Fibroblast of the conjunctiva (primary cell): ENCODE data around the gene GPAM.
"Not testable (repeated sequence)": the region's sequence is repeated elsewhere in the genome, so short reads cannot be mapped to it uniquely, and the experiment has no call there.

Experiments
- DNase-seq: peaks from one replicate; pipeline ENCODE4 v3.0.0-alpha.2; 2010; ENCODE audit warnings: low read depth

The GPAM gene

DNA sequence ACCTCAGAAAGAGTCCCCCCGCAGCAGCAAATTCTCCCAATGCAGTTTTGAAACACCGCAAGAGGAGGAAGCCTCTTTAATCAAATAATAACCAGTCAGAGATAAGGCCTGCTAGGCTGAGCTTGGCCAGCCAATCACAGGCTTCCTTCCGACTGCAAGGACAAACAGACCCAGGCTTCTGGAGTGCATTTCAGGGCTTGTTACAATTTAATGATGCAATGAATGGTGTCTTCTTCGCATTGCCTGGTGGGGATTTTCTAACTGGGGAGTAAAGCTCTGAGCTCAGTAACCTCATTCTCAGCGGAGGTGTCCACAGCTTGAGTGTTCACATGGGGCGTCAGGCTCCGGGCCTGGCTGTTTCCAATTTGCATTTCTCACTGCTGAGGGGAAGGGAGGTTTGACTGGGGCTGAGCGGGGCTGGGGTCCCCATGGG is 31.8 kb upstream of the GPAM start:
- no peak for DNase-seq

DNA sequence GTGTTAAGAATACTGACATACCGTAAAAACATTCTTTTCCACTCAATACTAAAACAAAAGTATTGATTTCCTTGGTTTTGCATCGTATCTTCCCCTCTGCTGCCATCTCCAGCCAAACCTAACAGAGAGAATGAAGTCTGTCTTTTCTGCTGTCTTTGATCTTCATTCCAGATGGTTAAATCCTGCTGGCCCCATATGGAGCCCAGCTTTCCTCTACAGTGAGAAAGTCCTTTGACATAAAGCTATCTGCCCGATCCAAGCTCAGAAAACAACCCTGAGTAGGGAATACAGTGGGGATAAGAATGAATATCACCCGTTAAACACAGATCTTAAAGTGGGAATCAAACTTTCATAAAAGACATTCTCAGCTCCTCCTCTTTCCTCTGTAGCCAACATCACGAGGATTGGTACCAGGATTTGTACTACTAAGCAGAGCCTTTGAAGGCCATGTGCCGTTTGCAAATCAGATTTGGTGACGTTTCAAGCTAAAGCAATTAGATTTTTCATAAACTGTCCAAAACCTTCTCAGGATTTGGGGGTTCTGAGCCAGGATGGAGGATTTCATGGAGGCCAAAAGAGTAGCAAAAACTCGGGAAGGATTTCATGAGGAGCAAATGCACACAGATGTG is 30.8 kb upstream of the GPAM start:
- DNase-seq: no peak

DNA sequence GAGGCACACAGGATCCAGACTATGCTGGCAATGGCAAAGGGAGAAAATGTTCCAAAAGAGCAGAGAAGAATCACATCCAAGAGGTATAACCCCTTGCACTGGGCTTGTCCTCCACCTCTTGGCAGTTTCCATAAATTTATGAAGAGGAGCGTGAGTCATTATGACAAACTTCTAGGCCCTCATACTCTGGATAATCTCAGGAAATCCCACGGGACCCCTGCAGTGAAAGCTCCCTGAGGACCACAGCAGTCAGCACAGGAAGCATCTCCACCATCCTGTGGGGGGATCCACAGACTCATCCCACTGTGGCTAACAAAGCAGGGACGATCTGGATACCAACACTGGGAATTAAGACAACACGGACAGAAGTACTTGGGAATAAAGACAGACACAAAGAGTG is 30.3 kb upstream of the GPAM start:
- no peak for DNase-seq

DNA sequence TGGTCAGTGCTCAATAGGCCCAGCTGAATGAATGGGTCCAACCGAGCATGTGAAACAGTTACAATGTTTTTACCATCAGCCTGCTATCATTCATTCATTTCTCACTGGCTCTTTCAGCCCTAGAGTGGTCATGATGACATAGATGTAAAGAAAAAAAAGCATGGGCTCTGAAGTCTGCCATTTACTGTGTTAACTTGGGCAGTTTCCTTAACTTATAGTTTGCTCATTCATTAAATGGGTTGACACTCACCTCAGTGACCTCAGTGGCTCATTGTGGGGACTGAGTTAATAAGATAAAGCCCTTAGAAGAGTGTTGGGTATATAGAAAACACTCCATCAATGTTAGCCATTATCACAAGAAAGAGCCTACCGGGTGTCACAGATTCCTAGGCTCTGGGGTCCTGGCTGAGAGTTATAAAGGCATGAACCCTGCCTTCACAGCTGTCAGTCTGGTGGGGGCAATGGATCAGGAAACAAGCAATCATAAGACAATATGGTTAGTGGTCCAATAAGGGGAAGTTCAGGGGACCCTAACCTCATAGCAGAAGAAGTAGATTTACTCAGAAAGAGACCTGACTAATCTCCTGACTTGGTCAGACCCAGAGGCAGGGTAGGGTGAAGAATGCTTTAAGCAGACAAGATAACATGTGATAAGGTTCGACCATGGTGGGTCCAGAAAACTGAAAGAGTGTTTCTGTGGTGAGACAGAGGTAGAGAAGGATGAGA is 29.7 kb upstream of the GPAM start:
- DNase-seq: no peak

DNA sequence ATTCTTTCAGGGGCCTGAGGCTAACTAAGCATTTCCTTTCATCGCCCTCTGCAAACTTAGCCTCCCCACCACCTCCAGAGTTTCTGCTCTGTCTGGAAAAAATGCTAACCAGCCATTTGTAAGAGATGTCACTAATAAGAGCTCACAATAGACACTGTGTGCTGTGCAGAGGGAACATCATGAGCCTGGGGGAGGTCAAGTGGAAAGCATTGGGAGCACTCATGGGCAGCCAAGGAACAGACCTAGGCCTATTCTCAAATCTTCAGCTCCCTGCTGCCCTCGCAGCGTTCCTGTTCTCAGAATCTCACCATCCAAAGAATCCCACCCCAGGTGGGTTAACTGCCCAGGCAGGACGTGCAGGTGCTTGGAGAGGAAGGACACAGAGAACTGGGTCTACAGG is 27.1 kb upstream of the GPAM start:
- DNase-seq: no peak

DNA sequence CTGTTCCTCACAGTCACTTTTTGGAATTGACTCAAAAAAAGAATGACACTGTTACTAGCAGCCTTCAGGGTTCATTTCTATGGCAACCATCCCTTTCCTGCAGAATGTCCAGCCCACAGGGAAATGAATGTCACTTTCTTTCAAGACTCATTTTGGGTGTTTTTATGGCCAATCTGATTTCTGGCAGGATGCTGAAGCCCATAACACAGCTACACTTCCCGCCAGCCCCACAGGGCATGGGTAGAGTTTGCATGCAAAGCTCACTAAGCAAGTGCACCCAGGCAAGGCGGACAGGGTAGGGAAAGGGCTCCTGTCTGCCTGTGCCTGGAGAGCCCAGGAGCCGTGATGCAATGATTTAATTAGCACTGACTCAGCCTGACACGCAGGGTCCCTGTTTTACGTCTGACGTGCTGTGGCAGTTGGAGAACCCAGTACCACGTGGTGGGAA is 26.1 kb upstream of the GPAM start:
- no peak for DNase-seq

DNA sequence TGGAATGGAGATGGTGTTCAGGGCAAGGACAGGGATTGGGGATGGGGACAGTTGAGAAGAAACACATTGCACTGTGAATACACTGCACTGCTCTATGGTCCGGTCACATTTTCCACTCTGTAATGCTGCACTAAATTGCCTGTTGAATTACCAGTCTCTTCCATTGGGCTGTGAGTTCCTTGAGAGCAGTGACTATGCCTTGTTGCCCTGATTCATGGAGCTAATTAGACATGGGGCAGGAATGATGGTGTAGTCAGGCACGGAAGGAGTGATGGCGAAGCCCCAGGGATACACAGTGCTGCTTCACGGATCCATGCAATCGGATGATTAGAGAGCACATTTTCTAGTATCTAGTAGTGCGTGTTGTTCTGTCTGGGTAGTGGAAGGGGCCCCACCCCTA is 25.4 kb upstream of the GPAM start:
- no peak for DNase-seq

DNA sequence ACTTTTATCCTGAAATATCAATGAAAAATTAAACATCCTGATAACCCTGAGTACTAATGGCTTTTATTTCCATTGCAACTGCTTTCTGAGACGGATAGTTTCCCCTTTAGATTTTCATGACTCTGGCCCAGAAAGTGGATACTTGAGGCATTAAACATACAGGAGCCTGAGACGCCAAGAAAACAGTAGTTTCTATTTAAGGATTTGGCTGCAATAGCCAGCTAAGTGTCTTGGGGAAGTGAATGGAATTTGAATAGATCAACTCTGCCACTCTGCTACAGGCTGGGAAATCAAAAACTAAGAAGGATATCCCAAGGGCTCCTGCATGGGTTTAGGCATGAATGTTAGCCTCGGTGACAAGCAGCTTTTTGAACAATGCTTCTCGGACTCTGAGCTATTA is 24.7 kb upstream of the GPAM start:
- DNase-seq: no peak

DNA sequence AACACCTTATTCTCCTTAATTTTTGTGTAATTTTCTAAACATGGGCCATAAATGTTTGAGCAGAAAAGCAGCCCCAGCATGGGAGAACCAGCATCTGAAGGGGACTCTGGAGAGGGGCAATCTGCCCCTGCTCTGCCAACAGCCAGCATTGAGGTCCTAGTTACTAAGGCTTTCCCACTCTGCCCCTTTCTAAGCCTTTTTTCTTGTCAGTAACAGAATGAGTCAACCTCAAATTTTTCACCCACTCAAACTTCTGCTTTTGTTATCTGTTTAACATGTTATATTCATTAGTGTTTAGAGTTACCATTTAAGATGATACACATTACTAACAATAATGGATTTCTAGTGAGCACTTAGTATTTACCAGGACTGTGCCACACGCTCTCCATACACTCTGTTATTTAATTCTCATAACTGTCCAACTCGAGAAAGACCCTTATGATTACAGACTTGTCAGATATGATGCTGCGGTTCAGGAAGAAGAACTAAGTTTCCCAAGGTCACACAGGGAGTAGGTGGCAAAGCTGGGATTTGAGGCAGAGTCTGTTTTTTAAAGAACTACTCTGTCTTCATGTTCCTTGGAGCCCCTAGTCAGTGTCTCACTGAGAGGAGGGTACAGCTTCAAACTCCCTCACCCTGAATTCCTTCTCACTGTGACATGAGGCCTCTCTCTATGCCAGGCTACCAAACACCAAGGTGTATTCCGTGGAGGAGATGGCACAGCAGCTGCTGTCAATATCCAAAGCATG is 19.9 kb upstream of the GPAM start:
- no peak for DNase-seq

DNA sequence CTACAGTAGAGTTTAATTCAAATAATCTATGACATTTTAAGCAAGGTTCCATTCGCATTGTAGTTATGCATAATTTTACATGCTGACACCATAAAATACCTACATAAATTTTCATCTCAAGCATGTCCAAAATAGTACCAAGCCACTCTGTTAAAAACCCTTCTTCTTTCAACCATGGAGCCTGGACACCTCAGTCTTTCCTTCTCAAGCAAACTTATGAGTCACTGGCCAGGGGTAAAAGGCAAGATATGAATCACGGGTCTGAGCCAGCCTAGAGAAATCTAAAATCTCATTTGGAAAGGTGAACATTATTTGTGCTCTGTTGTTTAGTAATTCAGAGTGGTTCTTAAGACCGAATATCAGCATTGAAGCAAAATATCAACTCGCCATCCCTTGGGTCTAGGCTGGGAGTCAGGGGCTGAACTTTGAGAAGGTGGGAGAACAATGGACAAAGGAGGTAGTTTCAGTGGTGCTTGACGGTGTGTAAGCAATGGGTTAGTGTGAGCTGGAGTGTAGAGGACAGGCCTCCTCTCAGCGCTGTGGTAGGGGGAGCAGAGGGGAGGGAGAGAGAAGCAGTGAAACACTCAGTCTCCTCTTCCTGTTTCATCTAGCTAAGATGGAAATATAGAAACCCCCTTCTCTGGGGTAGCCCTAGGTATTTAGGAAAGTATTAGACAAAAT is 19.1 kb upstream of the GPAM start:
- DNase-seq: no peak

DNA sequence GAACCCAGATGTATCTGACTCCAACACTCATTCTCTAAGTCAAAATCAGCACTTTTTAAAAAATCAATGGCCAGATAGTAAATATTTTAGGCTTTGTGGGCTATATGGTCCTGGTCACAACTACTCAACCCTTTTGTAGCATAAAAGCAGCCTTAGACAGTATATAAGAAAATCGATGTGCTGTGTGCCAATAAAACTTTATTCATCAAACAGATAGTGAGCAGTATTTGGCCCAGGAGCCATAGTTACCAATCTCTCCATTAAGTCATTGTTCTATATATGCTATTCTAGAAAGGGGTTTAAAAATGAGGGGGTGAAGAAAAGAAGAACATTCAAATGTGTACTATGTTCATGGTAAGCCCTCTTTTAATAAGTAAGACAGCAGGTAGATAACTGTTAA is 18.5 kb upstream of the GPAM start:
- DNase-seq: no peak

DNA sequence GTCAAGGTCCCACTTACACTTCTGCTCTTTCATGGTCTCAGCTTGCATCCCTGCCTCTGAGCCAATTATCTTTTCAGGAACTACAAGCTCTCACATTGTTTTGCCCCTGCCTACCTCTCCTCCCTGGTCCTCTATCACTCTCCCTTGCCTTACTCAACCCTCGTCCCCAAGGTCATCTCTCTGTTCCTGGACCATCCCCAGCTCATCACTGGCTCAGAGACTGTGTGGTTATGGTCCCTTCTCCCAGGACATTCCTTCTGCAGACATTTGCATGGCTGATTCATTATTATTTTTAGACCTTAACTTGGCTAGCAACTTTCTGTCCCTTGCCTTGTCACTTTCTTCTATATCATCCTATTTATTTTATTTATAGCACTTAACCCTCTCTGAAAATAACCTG is 17.8 kb upstream of the GPAM start:
- no peak for DNase-seq

DNA sequence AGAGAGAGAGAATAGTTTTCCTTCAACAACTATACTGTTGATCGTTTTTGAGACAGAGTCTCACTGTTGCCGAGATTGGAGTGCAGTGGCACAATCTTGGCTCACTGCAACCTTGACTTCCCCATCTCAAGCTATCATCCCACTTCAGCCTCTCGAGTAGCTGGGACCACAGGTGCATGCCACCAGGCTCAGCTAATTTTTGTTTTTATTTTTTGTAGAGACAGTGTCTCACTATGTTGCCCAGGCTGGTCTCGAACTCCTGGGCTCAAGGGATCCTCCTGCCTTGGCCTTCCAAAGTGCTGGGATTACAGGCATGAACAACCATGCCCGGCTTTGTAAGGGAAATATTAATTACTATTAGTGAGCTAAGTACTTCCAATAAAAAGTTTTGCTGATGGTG is 16.7 kb upstream of the GPAM start:
- DNase-seq: not testable (repeated sequence)

DNA sequence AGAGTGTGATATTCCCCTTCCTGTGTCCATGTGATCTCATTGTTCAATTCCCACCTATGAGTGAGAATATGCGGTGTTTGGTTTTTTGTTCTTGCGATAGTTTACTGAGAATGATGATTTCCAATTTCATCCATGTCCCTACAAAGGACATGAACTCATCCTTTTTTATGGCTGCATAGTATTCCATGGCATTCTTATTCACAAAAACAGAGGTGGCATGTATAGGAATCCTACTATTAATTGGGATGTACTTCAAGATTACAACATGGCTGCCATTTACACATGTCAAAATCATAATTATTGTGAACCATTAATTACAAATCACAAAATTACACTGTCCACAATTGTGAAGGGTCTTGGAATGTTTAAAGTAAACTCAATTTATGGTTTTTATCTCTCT is 14.1 kb upstream of the GPAM start:
- not testable (repeated sequence) for DNase-seq

DNA sequence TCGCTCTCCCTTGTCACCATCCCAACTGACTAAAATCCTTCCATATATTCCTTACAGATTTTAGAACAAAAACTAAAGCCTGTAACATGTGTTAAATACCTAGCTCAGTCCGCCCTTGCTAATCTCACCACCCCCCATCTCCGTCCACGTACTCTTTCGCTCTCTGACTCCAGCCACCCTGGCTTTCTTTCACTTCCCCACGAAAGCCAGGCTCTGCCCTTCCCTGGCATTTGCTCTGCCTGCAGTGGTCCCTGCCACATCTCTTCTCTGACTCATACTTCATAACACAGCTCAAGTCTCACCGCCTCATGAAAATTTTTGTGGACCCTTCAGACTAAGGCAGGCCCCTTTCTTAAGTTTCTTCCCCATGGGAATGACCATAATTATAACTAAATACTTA is 11.7 kb upstream of the GPAM start:
- no peak for DNase-seq

DNA sequence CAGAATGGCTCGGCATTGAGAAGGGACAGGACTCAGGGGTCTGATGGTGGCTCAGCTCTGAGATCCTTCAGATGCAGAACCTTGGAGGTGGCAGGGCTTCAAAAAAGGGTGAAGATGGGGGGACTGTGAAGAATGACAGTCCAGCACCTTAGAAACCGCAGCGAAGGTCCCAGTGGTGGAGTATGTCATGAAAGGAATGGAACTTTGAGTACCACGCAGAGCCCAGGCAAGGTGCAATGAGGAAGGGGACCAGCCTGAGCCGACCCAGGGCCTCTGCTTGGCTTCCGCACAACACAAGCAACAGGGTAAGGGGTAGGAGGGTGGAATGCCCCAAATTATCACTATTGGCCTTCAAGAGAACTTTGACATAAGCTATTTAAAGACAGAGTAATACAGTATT is 8.2 kb upstream of the GPAM start:
- no peak for DNase-seq

DNA sequence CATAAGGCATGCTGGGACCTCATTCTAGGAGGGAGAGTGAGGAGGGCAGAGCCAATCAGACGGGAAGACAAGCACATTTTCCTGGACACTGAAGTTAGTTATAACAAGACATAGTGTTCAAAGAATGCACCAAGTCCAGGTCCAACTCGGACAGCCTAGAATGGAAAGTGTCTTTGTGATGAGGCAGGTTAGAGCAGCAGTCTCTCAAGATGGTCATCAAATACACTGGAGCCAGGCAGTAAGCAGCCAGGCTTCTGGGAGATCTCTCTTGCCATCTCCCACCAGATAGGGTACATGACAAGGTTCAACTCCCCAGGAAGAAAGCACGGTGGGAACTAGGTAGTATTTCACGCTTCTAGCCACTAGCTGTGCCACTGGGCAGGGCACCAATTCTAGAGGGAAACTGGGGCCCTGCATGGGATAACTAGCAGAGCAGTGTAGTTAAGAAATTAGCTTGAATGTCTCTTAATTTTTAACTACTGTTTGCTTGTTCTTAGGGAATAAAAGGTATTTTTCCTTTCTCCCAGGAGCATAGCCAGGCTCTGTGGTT is 7.6 kb upstream of the GPAM start:
- no peak for DNase-seq

DNA sequence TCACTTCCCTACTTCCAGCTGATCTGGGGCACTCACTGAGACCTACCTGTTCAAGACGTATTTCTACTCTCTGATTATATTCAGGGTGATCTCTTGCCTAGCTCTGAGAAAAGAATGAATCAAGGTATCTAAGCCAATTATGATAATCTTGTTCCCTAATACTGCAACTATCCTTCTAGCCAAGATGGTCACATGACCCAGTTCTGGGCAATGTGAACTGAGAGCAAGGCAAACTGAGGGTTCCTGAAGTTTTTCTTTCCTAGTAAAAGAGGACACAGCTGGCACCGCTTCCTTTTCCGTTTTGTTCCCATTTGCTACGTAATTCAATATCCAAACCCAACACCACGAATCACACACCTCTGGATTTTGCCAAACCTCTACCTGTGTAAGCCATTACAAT is 5.9 kb upstream of the GPAM start:
- no peak for DNase-seq

DNA sequence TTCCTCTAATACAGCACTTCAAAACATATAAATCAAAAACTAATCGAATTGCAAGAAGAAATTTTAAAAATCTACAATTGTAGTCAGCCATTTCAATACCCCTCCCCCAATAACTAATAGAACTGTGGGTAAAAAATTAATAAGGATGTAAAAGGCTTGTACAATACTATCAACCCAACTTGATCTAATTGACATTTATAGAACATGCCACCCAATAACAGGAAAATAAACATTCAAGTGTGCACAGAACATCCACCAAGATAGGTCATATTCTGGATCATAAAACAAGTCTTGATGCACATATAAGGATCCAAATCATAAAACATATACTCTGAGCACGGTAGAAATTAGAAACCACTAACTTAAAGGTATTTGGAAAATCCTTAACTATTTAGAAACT is 4.0 kb upstream of the GPAM start:
- no peak for DNase-seq

DNA sequence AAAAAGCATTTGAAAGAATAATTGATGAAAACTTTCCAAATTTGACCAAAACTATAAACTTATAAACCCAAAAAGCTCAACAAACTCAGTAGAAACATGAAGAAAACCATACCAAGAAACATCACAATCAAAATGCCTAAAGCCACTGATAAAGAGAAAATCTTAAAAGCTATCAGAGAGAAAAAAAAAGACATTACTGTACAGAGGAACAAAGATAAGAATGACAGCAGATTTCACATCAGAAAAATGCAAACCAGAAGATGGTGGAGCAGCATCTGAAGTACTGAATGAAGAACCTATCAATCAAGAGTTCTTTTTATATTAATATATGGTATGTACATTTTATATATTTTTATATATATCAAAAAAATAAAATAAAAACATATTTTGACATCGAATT is 2.4 kb upstream of the GPAM start:
- DNase-seq: no peak

DNA sequence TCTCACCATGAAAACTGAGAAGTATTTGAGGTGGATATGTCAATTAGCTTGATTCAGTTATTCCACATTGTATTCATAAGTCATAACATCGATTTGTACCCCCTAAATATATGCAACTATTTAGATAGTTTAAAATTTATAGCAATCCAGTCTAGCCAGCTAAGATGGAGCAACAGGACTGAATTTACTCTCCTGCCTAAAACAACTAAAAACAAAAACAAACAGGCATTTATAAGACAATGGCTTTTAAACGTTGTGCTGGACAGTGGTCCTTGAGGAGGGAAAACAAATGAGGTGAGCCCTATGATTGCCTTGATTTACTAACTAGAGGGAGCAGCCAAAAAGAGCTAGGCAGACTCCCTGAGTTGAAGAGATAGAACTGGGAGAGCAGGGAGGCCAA is 814 bp upstream of the GPAM start:
- no peak for DNase-seq

DNA sequence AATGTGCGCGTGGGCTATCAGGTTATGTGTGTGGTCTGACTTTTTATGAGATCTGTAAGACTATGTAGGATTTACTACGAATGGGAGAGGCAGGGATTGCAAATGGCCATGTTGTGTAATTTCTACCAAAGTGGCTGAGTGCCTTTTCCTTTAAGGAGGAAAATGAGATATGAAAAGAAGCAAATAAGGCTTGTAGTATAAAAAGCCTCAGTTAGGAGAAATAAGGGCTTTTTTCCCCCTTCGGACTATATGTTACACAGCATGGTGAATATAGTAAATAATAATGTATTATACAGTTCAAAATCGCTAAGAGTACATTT is 447 bp upstream of the GPAM start:
- DNase-seq: no peak
